ENCODE data around the gene EEF2K.

GRCh38 chr16:22233037-22233372 is 26.9 kb downstream of the EEF2K start:
- TF ChIP-seq YY1 (IDR thresholded peaks at IDR 0.05; ENCODE audit: insufficient read depth, insufficient read length) (no peak), ZNF274 (IDR thresholded peaks at IDR 0.05; ENCODE audit: low read depth, low read length) (no peak), SUZ12 (IDR thresholded peaks at IDR 0.05; ENCODE audit: extremely low read depth, insufficient read depth, insufficient read length) (no peak)

Measured in NT2/D1 (cell line).